Measurements from ENCODE around the gene FAM120B.

DNA sequence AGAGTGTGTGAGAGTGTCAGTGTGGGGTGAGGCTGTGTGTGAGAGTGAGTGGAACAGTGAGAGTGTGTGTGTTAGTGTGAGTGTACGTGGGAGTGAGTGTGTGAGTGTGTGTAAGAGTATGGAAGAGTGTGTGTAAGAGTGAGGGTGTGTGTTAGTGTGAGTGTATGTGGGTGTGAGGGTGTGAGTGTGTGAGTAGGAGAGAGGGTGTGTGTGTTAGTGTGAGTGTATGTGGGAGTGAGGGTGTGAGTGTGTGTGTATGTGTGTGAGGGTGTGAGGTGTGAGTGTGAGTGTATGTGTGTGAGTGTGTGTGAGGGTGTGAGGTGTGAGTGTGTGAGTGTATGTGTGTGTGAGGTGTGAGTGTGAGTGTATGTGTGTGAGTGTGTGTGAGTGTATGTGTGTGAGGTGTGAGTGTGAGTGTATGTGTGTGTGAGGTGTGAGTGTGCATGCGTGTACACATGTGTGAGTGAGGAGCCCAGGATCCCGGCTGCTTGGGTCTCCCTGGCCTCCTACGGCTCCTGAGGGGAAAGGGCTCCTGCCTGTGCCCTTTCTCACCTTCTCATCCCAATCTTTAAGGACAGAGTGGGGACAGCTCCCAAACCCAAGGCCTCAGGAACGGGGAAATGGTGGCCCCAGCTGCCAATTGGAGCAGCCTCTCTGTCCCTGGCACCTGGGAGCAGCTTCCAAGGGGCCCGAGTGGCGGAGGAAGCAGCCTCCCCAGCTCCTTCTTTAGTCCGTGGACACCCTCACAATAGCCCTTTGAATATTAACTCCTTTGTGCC, 146.4 kb downstream of the FAM120B start:
- TF ChIP-seq CTCF (IDR thresholded peaks at IDR 0.05) (no peak), POLR2A (IDR thresholded peaks at IDR 0.05) (no peak)
